Ovary (tissue), 3 donors: ENCODE data around the gene CIROP.

Experiments
- POLR2A ChIP-seq: fragments of 450-650 bp; IDR thresholded peaks from one replicate; pipeline ENCODE4 v1.6.1; 2017; ENCODE audit warnings: antibody characterized with exemption, mild to moderate bottlenecking, moderate library complexity
- TF ChIP-seq, protein P1 (sequence below), 3 donors: fragments of 450-650 bp in 2 of 3; fragments of 200-600 bp in 1 of 3; IDR thresholded peaks; one replicate each; pipeline versions ENCODE4 v1.5.1 to v1.8.0; 2016 to 2022; ENCODE audit warnings: antibody characterized with exemption in 3 of 3, mild to moderate bottlenecking in 1 of 3
- donor health status: DM: no; HTN: no; CAD: no.

DNA sequence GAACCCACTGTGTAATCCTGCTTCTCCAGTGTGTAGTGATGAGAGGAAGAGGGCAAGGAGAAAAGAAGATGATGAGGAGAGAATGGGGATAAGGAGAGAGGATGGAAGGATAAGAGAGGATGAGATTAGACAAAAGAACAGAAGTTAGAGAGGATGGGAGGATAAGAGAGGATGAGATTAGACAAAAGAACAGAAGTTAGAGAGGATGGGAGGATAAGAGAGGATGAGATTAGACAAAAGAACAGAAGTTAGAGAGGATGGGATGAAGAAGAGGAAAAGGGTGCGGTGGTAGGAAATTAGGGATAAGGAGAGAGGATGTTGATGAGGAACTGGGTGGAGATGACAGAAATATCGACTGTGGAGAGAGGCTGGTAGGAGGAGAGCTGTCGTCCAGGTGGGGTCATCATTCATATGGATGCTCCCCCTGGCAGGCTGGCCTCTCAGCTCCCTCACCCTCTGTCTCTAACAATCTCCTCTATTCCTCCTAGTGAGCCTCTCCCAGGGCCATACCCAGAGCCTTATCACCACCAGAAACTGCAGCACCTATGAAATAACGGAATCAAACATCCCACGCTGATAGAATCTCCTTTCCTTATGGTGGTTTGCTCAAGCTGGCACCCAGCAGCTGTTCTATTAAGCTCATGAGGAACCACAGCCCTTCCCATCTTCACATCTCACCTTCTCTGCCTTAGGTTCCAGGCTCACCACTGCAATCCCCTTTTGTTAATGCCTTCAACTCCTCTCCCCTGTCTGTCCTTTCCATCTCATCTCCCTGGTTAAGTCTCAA, 6.0 kb upstream of the CIROP start:
- TF ChIP-seq, protein P1, sequence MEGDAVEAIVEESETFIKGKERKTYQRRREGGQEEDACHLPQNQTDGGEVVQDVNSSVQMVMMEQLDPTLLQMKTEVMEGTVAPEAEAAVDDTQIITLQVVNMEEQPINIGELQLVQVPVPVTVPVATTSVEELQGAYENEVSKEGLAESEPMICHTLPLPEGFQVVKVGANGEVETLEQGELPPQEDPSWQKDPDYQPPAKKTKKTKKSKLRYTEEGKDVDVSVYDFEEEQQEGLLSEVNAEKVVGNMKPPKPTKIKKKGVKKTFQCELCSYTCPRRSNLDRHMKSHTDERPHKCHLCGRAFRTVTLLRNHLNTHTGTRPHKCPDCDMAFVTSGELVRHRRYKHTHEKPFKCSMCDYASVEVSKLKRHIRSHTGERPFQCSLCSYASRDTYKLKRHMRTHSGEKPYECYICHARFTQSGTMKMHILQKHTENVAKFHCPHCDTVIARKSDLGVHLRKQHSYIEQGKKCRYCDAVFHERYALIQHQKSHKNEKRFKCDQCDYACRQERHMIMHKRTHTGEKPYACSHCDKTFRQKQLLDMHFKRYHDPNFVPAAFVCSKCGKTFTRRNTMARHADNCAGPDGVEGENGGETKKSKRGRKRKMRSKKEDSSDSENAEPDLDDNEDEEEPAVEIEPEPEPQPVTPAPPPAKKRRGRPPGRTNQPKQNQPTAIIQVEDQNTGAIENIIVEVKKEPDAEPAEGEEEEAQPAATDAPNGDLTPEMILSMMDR (IDR thresholded peaks at IDR 0.05): no peak
- no peak for TF ChIP-seq POLR2A
